DND-41 (cell line): ENCODE measurements around the gene NLGN4X.

Experiments
- ATAC-seq: fragments of 200-7000 bp; cut with Tn5 transposase; 3 replicates; pipeline ENCODE4 v1.9.1; 2021; ENCODE audit warnings: low read depth; ENCODE audit not compliant: insufficient read depth
- DNase-seq: peaks from one replicate; pipeline ENCODE4 v3.0.0-alpha.2; 2020
- H2AFZ ChIP-seq: 2 replicates; pipeline ENCODE4 v1.6.0; 2012; ENCODE audit warnings: low read depth, low read length
- H3K27ac ChIP-seq: 2 replicates; pipeline ENCODE4 v1.5.1; 2012; ENCODE audit warnings: low read length, inconsistent platforms
- H3K27me3 ChIP-seq: fragments of 200-600 bp; sonication (generic); 2 replicates; pipeline ENCODE4 v1.6.0; 2012; ENCODE audit warnings: low read length, mild to moderate bottlenecking, inconsistent platforms; ENCODE audit not compliant: insufficient read depth, poor library complexity
- H3K36me3 ChIP-seq: 2 replicates; pipeline ENCODE4 v1.5.1; 2012; ENCODE audit warnings: low read length, inconsistent platforms; ENCODE audit not compliant: insufficient read depth
- H3K4me1 ChIP-seq: 2 replicates; pipeline ENCODE4 v1.5.1; 2012; ENCODE audit warnings: mild to moderate bottlenecking, low read length; ENCODE audit not compliant: insufficient read depth
- H3K4me2 ChIP-seq: 2 replicates; pipeline ENCODE4 v1.6.0; 2012; ENCODE audit warnings: mild to moderate bottlenecking, moderate library complexity, low read length, inconsistent platforms; ENCODE audit not compliant: insufficient read depth
- H3K4me3 ChIP-seq, 2 experiments: fragments of 200-600 bp in 1 of 2; shearing (Covaris generic) in 1 of 2; 2 replicates each; pipeline ENCODE4 v1.5.1; 2012 to 2016; ENCODE audit warnings: inconsistent platforms in 2 of 2, low read length in 2 of 2, mild to moderate bottlenecking in 2 of 2, low read depth in 1 of 2, moderate library complexity in 1 of 2
- H3K79me2 ChIP-seq: 2 replicates; pipeline ENCODE4 v1.6.0; 2012; ENCODE audit warnings: low read length, inconsistent platforms; ENCODE audit not compliant: insufficient read depth
- H3K9ac ChIP-seq: 2 replicates; pipeline ENCODE4 v1.6.0; 2012; ENCODE audit warnings: low read depth, mild to moderate bottlenecking, inconsistent platforms, low read length, moderate library complexity
- H3K9me3 ChIP-seq: 2 replicates; pipeline ENCODE4 v1.5.1; 2012; ENCODE audit warnings: low read length, moderate library complexity, mild to moderate bottlenecking, inconsistent platforms; ENCODE audit not compliant: insufficient read depth, severe bottlenecking
- H4K20me1 ChIP-seq: 2 replicates; pipeline ENCODE4 v1.6.0; 2012; ENCODE audit warnings: low read length; ENCODE audit not compliant: insufficient read depth
- CTCF ChIP-seq: IDR thresholded peaks from 2 replicates; pipeline ENCODE4 v1.5.1; 2012; ENCODE audit warnings: borderline replicate concordance, low read length, moderate library complexity, mild to moderate bottlenecking; ENCODE audit not compliant: poor library complexity, severe bottlenecking; ENCODE audit errors: extremely low read depth
- EZH2 ChIP-seq: IDR thresholded peaks from 3 replicates; pipeline ENCODE4 v1.6.1; 2012; ENCODE audit warnings: borderline replicate concordance, low read depth, mild to moderate bottlenecking, moderate library complexity, low read length, inconsistent platforms; ENCODE audit not compliant: severe bottlenecking

NLGN4X gene

GRCh38 chrX:6175914-6176313 is 52.8 kb downstream of the NLGN4X start:
- Histone ChIP-seq H2AFZ (no peak overlapping the region), H4K20me1 (peaks cover 90% of the 10 kb centered on the region), H3K79me2 (peaks cover 100% of the 10 kb centered on the region), H3K9ac (no peak overlapping the region), H3K4me3 (no peak overlapping the region), H3K27me3 (no peaks in the 10 kb centered on the region), H3K36me3 (peaks cover 82% of the 10 kb centered on the region), H3K9me3 (no peaks in the 10 kb centered on the region), H3K4me2 (no peak overlapping the region), H3K27ac (no peak overlapping the region), H3K4me1 (no peaks in the 10 kb centered on the region)
- TF ChIP-seq CTCF (no peak), EZH2 (no peak)
- ATAC-seq = no peak
- no peak for DNase-seq

GRCh38 chrX:6170424-6170823 is 58.2 kb downstream of the NLGN4X start:
- Histone ChIP-seq H3K9ac (no peak overlapping the region), H2AFZ (no peak overlapping the region), H3K27me3 (no peaks in the 10 kb centered on the region), H3K36me3 (peaks cover 75% of the 10 kb centered on the region), H3K27ac (no peak overlapping the region), H4K20me1 (peaks cover 90% of the 10 kb centered on the region), H3K4me3 (no peak overlapping the region), H3K9me3 (no peaks in the 10 kb centered on the region), H3K4me1 (0 out of 2 replicates have a peak, but pooled peaks cover 3% of the 10 kb centered on the region), H3K79me2 (peaks cover 100% of the 10 kb centered on the region), H3K4me2 (no peak overlapping the region)
- ATAC-seq = no peak
- DNase-seq = no peak
- TF ChIP-seq EZH2 = no peak
- no peak for TF ChIP-seq CTCF

- no peak overlapping the region for H3K4me2 ChIP-seq
- H4K20me1 ChIP-seq = peaks cover 94% of the 10 kb centered on the region
- H3K27ac ChIP-seq = no peak overlapping the region
- no peaks in the 10 kb centered on the region for H3K9me3 ChIP-seq
- no peak overlapping the region for H2AFZ ChIP-seq
- DNase-seq (no peak), ATAC-seq (no peak)
- H3K4me1 ChIP-seq = 0 out of 2 replicates have a peak, but pooled peaks cover 9% of the 10 kb centered on the region
- H3K79me2 ChIP-seq = peaks cover 100% of the 10 kb centered on the region
- H3K36me3 ChIP-seq = peaks cover 76% of the 10 kb centered on the region
- H3K4me3 ChIP-seq = no peak overlapping the region
- TF ChIP-seq CTCF (no peak), EZH2 (no peak)
- no peaks in the 10 kb centered on the region for H3K27me3 ChIP-seq
- H3K9ac ChIP-seq = no peak overlapping the region
These were observed 59.3 kb downstream of the NLGN4X start for GRCh38 chrX:6169407-6169806.

GRCh38 chrX:6163721-6164120 is 64.9 kb downstream of the NLGN4X start:
- H3K4me1 ChIP-seq = peaks cover 15% of the 10 kb centered on the region; the same call in 1 of the 2 replicates

More at GRCh38 chrX:6163721-6164120, 64.9 kb downstream of the NLGN4X start:
- no peak overlapping the region for H3K9ac ChIP-seq
- H3K4me2 ChIP-seq = no peak overlapping the region
- no peak overlapping the region for H3K27ac ChIP-seq
- peaks cover 92% of the 10 kb centered on the region for H3K79me2 ChIP-seq
- no peak for DNase-seq
- no peak for ATAC-seq
- H4K20me1 ChIP-seq = peaks cover 71% of the 10 kb centered on the region
- no peak overlapping the region for H3K4me3 ChIP-seq
- TF ChIP-seq EZH2 (no peak), CTCF (no peak)
- peaks cover 57% of the 10 kb centered on the region for H3K36me3 ChIP-seq
- no peaks in the 10 kb centered on the region for H3K9me3 ChIP-seq
- no peaks in the 10 kb centered on the region for H3K27me3 ChIP-seq
- no peak overlapping the region for H2AFZ ChIP-seq
